ENCODE measurements around the gene BPIFB1. TPM values are rescaled to one million over a fixed set of nuclear protein-coding genes. Genes with fewer than 3 reads are reported as not detected.

BPIFB1 gene
- total and polyA plus RNA-seq, 2 of the 8 experiments (the other 6 are each of a cell fraction or from before 2014, with no cell fraction given), result not detected

DNA sequence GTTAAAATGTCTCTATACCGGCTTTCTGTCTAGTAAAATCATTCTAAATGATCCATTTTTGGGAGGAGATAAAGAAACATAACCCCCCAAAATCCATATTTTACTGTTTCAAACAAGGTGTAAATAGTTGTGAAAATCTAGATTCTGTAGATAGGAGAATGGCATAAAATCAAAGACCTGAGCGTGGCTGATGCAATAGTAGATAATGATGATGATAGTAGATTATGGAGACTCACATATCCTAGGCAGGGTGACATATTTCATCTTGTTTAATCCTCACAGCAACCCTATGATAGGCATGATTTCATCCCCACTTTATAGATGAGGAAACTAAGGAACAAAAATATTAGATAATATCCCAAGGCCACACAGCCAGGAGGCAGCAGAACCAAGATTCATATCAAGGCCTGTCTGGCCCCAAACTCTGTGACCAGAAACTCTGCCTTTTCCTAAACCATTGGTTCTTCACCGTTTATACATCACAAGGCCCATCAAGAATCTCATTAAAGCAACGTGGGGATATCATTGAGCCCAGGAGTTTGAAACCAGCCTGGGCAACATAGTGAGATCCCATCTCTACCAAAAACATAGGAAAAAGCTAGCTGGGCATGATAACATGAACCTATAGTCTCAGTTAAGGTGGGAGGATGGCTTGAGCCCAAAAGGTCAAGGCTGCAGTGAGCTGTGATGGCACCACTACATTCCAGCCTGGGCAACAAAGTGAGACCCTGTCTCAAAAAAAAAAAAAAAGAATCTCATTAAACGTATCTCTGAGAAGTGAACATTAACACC, 55.6 kb downstream of the BPIFB1 start (continued):
- no peak for TF ChIP-seq CREB1 (IDR thresholded peaks at IDR 0.05)
- TF ChIP-seq HDAC6 (IDR thresholded peaks at IDR 0.05; ENCODE audit: low read depth, low read length), result no peak
- TF ChIP-seq GABPA (IDR thresholded peaks at IDR 0.05; ENCODE audit: borderline replicate concordance, insufficient read depth, low read length), result no peak
- no peak for TF ChIP-seq SIX5 (IDR thresholded peaks at IDR 0.05; ENCODE audit: low read depth, low read length)

All from H1 (cell line).